HEK293 (cell line): ENCODE results near the gene LGALS16.
A peak's percentile ranks its signal among the peaks of the same experiment; 100 is the strongest.

Source experiments
- CTCF ChIA-PET: fragments of 350-600 bp; formaldehyde crosslinking; extraction: SDS; loops from one replicate; lab custom pipeline; 2021; ENCODE audit warnings: antibody characterized with exemption; lab: Yijun Ruan, JAX
- POLR2A ChIA-PET: fragments of 300-600 bp; formaldehyde crosslinking; extraction: SDS; loops from one replicate; lab custom pipeline; 2020; ENCODE audit warnings: antibody characterized with exemption, inconsistent platforms; lab: Yijun Ruan, JAX
- H3K27ac ChIP-seq: fragments of 200-500 bp; sonication (Bioruptor generic); 2 replicates; pipeline ENCODE4 v1.5.1; 2014; ENCODE audit warnings: low read depth, low read length, control low read depth, inconsistent platforms; ENCODE audit errors: extremely low read depth
- H3K36me3 ChIP-seq, 2 experiments: fragments of 200-500 bp in 1 of 2; sonication (Bioruptor generic) in 1 of 2; 1 replicate in 1 of 2; 2 replicates in 1 of 2; pipeline ENCODE4 v1.5.1; 2014 to 2017; ENCODE audit warnings: inconsistent platforms in 2 of 2, low read length in 2 of 2; ENCODE audit not compliant: control insufficient read depth in 2 of 2, insufficient read depth in 1 of 2
- H3K4me1 ChIP-seq: fragments of 200-500 bp; sonication (Bioruptor generic); 2 replicates; pipeline ENCODE4 v1.5.1; 2014; ENCODE audit warnings: mild to moderate bottlenecking, low read length, inconsistent platforms; ENCODE audit not compliant: control insufficient read depth, insufficient read depth
- H3K4me3 ChIP-seq: 2 replicates; pipeline ENCODE4 v1.5.1; 2011; ENCODE audit warnings: low read depth, mild to moderate bottlenecking, control low read depth, low read length, moderate library complexity
- H3K9me3 ChIP-seq: fragments of 200-500 bp; sonication (Bioruptor generic); 2 replicates; pipeline ENCODE4 v1.5.1; 2014; ENCODE audit warnings: low read depth, low read length, inconsistent platforms; ENCODE audit not compliant: control insufficient read depth, insufficient read depth
- HOXA7 ChIP-seq: sonication (generic); formaldehyde crosslinking; IDR thresholded peaks from 2 replicates; pipeline ENCODE4 v1.8.1; 2022; ENCODE audit warnings: missing genetic modification reagents, borderline replicate concordance
- KLF16 ChIP-seq: fragments of 450-650 bp; formaldehyde crosslinking; IDR thresholded peaks from 2 replicates; pipeline ENCODE4 v1.5.1; 2017; ENCODE audit warnings: missing biosample characterization, missing genetic modification characterization
- ZBTB44 ChIP-seq: fragments of 450-650 bp; IDR thresholded peaks from 2 replicates; pipeline ENCODE4 v1.5.1; 2018; ENCODE audit warnings: missing biosample characterization, mild to moderate bottlenecking, missing genetic modification characterization
- ZBTB48 ChIP-seq: fragments of 450-650 bp; formaldehyde crosslinking; IDR thresholded peaks from 2 replicates; pipeline ENCODE4 v1.5.1; 2016; ENCODE audit warnings: missing biosample characterization, missing genetic modification characterization
- ZBTB6 ChIP-seq: fragments of 450-650 bp; formaldehyde crosslinking; IDR thresholded peaks from 2 replicates; pipeline ENCODE4 v1.5.1; 2017; ENCODE audit warnings: missing biosample characterization, missing genetic modification characterization
- ZFHX2 ChIP-seq: fragments of 450-650 bp; formaldehyde crosslinking; conservative IDR thresholded peaks from 2 replicates; pipeline ENCODE4 v1.5.1; 2016; ENCODE audit warnings: missing biosample characterization, missing genetic modification characterization
- ZNF140 ChIP-seq: fragments of 450-650 bp; formaldehyde crosslinking; IDR thresholded peaks from 2 replicates; pipeline ENCODE4 v1.5.1; 2016; ENCODE audit warnings: missing biosample characterization, missing genetic modification characterization
- ZNF221 ChIP-seq: fragments of 450-650 bp; formaldehyde crosslinking; IDR thresholded peaks from 2 replicates; pipeline ENCODE4 v1.5.1; 2017; ENCODE audit warnings: missing biosample characterization, missing genetic modification characterization, borderline replicate concordance
- ZNF280C ChIP-seq: fragments of 450-650 bp; formaldehyde crosslinking; IDR thresholded peaks from 2 replicates; pipeline ENCODE4 v1.5.1; 2016; ENCODE audit warnings: missing biosample characterization, missing genetic modification characterization
- ZNF394 ChIP-seq: fragments of 450-650 bp; formaldehyde crosslinking; IDR thresholded peaks from 2 replicates; pipeline ENCODE4 v1.5.1; 2016; ENCODE audit warnings: missing biosample characterization, missing genetic modification characterization, mild to moderate bottlenecking, moderate library complexity, borderline replicate concordance
- ZNF426 ChIP-seq: fragments of 450-650 bp; formaldehyde crosslinking; IDR thresholded peaks from 2 replicates; pipeline ENCODE4 v1.5.1; 2017; ENCODE audit warnings: missing biosample characterization, missing genetic modification characterization, mild to moderate bottlenecking, inconsistent platforms, moderate library complexity
- ZNF433 ChIP-seq: fragments of 450-650 bp; formaldehyde crosslinking; IDR thresholded peaks from 2 replicates; pipeline ENCODE4 v1.5.1; 2016; ENCODE audit warnings: missing biosample characterization, missing genetic modification characterization, low read depth
- ZNF514 ChIP-seq: fragments of 450-650 bp; formaldehyde crosslinking; IDR thresholded peaks from 2 replicates; pipeline ENCODE4 v1.5.1; 2016; ENCODE audit warnings: missing biosample characterization, missing genetic modification characterization
- ZNF596 ChIP-seq: fragments of 450-650 bp; IDR thresholded peaks from 2 replicates; pipeline ENCODE4 v1.5.0; 2018; ENCODE audit warnings: missing biosample characterization, mild to moderate bottlenecking, missing genetic modification characterization, moderate library complexity
- ZNF660 ChIP-seq: fragments of 450-650 bp; IDR thresholded peaks from 2 replicates; pipeline ENCODE4 v1.5.1; 2018; ENCODE audit warnings: missing biosample characterization, mild to moderate bottlenecking, missing genetic modification characterization
- ZSCAN4 ChIP-seq: fragments of 450-650 bp; formaldehyde crosslinking; IDR thresholded peaks from 2 replicates; pipeline ENCODE4 v1.5.1; 2017; ENCODE audit warnings: missing biosample characterization, missing genetic modification characterization
- TF ChIP-seq, protein P1 (sequence below): fragments of 450-650 bp; formaldehyde crosslinking; IDR thresholded peaks from 2 replicates; pipeline ENCODE4 v1.5.1; 2017; ENCODE audit warnings: missing biosample characterization, missing genetic modification characterization
- TF ChIP-seq, protein P2 (sequence below): fragments of 450-650 bp; formaldehyde crosslinking; IDR thresholded peaks from 2 replicates; pipeline ENCODE4 v1.5.1; 2016; ENCODE audit warnings: missing biosample characterization, missing genetic modification characterization

The LGALS16 gene

GRCh38 chr19:39704181-39705044, 48.7 kb downstream of the LGALS16 start, which contains the start of gene LGALS14 (continued):
- TF ChIP-seq ZNF280C (tag by site-specific recombination): 0 out of 2 replicates have a peak, but pooled peaks have one; percentile 55
- TF ChIP-seq ZNF596 (tag by site-specific recombination): no peak
- peak; percentile 97 for TF ChIP-seq ZFHX2 (tag by site-specific recombination)
- TF ChIP-seq ZBTB48 (tag by site-specific recombination): no peak
- TF ChIP-seq ZNF660 (tag by site-specific recombination): 0 out of 2 replicates have a peak, but pooled peaks have one; percentile 39
- 0 out of 2 replicates have a peak, but pooled peaks have one; percentile 42 for TF ChIP-seq ZBTB44
- no peak for TF ChIP-seq ZNF433 (tag by site-specific recombination)
- peak; percentile 29; the same call in 1 of the 2 replicates for TF ChIP-seq KLF16 (tag by site-specific recombination)

DNA sequence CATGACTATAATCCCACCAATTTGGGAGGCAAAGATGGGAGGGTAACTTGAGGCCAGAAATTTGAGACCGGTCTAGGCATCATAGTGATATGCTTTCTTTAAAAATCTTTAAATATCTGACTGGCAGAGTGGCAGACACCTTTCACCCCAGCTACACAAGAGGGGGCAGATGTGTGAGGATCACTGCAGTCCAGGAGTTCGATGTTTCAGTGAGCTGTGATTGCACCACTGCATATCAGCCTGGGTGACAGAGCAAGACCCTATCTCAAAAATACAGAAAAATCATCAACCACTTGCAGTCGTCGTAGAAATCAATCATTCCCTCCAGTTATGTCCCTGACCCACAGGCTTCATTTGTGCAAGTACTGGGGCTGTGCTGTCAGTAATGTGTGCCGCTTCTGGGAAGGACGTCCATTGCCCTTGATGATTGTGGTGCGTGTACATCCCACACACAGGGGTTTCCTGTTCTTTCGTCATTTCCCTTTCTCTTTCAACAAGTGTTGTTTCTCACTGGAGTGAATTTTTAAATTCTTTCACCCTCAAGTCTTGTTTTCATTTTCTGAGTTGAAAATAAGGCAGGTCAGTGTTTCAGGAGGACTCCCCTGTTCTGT, 50.0 kb downstream of the LGALS16 start:
- Histone ChIP-seq H3K4me3 (no peak overlapping the region), H3K9me3 (no peaks in the 10 kb centered on the region; the same call in 1 of the 2 replicates), H3K27ac (no peak overlapping the region), H3K36me3 (no peaks in the 10 kb centered on the region; a peak in 1 of 3 replicates), H3K4me1 (peaks cover 9% of the 10 kb centered on the region)
- no peak for TF ChIP-seq ZNF426 (tag by site-specific recombination)
- TF ChIP-seq HOXA7 (CRISPR knock-in tag): no peak
- TF ChIP-seq, protein P1, sequence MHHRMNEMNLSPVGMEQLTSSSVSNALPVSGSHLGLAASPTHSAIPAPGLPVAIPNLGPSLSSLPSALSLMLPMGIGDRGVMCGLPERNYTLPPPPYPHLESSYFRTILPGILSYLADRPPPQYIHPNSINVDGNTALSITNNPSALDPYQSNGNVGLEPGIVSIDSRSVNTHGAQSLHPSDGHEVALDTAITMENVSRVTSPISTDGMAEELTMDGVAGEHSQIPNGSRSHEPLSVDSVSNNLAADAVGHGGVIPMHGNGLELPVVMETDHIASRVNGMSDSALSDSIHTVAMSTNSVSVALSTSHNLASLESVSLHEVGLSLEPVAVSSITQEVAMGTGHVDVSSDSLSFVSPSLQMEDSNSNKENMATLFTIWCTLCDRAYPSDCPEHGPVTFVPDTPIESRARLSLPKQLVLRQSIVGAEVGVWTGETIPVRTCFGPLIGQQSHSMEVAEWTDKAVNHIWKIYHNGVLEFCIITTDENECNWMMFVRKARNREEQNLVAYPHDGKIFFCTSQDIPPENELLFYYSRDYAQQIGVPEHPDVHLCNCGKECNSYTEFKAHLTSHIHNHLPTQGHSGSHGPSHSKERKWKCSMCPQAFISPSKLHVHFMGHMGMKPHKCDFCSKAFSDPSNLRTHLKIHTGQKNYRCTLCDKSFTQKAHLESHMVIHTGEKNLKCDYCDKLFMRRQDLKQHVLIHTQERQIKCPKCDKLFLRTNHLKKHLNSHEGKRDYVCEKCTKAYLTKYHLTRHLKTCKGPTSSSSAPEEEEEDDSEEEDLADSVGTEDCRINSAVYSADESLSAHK (tag by site-specific recombination): no peak
- no peak for TF ChIP-seq ZNF514 (tag by site-specific recombination)
- CTCF ChIA-PET: interaction anchor here (0.6 to 1.4 kb wide), 2 partner anchors 139 to 1540 kb away, joined by 3 to 4 read pairs; no protein-coding TSS in a partner anchor
- POLR2A ChIA-PET: no interaction called here

DNA sequence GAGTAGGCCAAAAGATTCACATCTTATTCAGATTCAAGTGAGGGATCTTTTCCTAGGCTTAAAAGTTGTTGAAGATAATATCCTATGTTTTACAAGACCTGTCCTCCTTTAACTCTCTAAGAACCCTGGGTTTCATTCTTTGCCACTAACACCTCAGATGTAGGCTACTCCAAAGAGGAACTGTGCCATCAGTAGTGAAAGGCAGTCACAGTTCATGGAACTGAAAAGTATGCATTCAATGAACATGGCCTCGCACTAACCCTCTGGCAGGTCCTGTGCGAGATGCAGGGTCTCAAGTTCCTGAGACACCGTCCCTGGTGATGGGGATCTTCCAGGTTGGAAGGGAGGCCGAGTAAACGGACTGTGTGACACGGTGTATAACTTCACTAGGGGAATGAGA, 52.9 kb downstream of the LGALS16 start:
- H3K4me1 ChIP-seq: peaks cover 9% of the 10 kb centered on the region
- POLR2A ChIA-PET: no interaction called here
- TF ChIP-seq ZBTB6 (tag by site-specific recombination) (no peak), ZNF140 (no peak), ZNF221 (no peak), ZSCAN4 (no peak), ZNF394 (tag by site-specific recombination) (no peak)
- TF ChIP-seq, protein P2, sequence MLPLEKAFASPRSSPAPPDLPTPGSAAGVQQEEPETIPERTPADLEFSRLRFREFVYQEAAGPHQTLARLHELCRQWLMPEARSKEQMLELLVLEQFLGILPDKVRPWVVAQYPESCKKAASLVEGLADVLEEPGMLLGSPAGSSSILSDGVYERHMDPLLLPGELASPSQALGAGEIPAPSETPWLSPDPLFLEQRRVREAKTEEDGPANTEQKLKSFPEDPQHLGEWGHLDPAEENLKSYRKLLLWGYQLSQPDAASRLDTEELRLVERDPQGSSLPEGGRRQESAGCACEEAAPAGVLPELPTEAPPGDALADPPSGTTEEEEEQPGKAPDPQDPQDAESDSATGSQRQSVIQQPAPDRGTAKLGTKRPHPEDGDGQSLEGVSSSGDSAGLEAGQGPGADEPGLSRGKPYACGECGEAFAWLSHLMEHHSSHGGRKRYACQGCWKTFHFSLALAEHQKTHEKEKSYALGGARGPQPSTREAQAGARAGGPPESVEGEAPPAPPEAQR: no peak

More for the DNA sequence above, 52.9 kb downstream of the LGALS16 start:
- Histone ChIP-seq H3K36me3 (no peaks in the 10 kb centered on the region; a peak in 1 of 3 replicates), H3K9me3 (peaks cover 3% of the 10 kb centered on the region), H3K4me3 (no peak overlapping the region), H3K27ac (no peak overlapping the region)
- CTCF ChIA-PET: interaction anchor here (0.6 kb wide), 1 partner anchor 200 kb away, joined by 3 read pairs; no protein-coding TSS in a partner anchor
